DND-41 (cell line): ENCODE measurements around the gene PSMD4.

Experiments used
- ATAC-seq: fragments of 200-7000 bp; cut with Tn5 transposase; 3 replicates; pipeline ENCODE4 v1.9.1; 2021; ENCODE audit warnings: low read depth; ENCODE audit not compliant: insufficient read depth
- DNase-seq: peaks from one replicate; pipeline ENCODE4 v3.0.0-alpha.2; 2020
- H2AFZ ChIP-seq: 2 replicates; pipeline ENCODE4 v1.6.0; 2012; ENCODE audit warnings: low read depth, low read length
- H3K27ac ChIP-seq: 2 replicates; pipeline ENCODE4 v1.5.1; 2012; ENCODE audit warnings: low read length, inconsistent platforms
- H3K27me3 ChIP-seq: fragments of 200-600 bp; sonication (generic); 2 replicates; pipeline ENCODE4 v1.6.0; 2012; ENCODE audit warnings: low read length, mild to moderate bottlenecking, inconsistent platforms; ENCODE audit not compliant: insufficient read depth, poor library complexity
- H3K36me3 ChIP-seq: 2 replicates; pipeline ENCODE4 v1.5.1; 2012; ENCODE audit warnings: low read length, inconsistent platforms; ENCODE audit not compliant: insufficient read depth
- H3K4me1 ChIP-seq: 2 replicates; pipeline ENCODE4 v1.5.1; 2012; ENCODE audit warnings: mild to moderate bottlenecking, low read length; ENCODE audit not compliant: insufficient read depth
- H3K4me2 ChIP-seq: 2 replicates; pipeline ENCODE4 v1.6.0; 2012; ENCODE audit warnings: mild to moderate bottlenecking, moderate library complexity, low read length, inconsistent platforms; ENCODE audit not compliant: insufficient read depth
- H3K4me3 ChIP-seq, 2 experiments: fragments of 200-600 bp in 1 of 2; shearing (Covaris generic) in 1 of 2; 2 replicates each; pipeline ENCODE4 v1.5.1; 2012 to 2016; ENCODE audit warnings: inconsistent platforms in 2 of 2, low read length in 2 of 2, mild to moderate bottlenecking in 2 of 2, low read depth in 1 of 2, moderate library complexity in 1 of 2
- H3K79me2 ChIP-seq: 2 replicates; pipeline ENCODE4 v1.6.0; 2012; ENCODE audit warnings: low read length, inconsistent platforms; ENCODE audit not compliant: insufficient read depth
- H3K9ac ChIP-seq: 2 replicates; pipeline ENCODE4 v1.6.0; 2012; ENCODE audit warnings: low read depth, mild to moderate bottlenecking, inconsistent platforms, low read length, moderate library complexity
- H3K9me3 ChIP-seq: 2 replicates; pipeline ENCODE4 v1.5.1; 2012; ENCODE audit warnings: low read length, moderate library complexity, mild to moderate bottlenecking, inconsistent platforms; ENCODE audit not compliant: insufficient read depth, severe bottlenecking
- H4K20me1 ChIP-seq: 2 replicates; pipeline ENCODE4 v1.6.0; 2012; ENCODE audit warnings: low read length; ENCODE audit not compliant: insufficient read depth
- CTCF ChIP-seq: IDR thresholded peaks from 2 replicates; pipeline ENCODE4 v1.5.1; 2012; ENCODE audit warnings: borderline replicate concordance, low read length, moderate library complexity, mild to moderate bottlenecking; ENCODE audit not compliant: poor library complexity, severe bottlenecking; ENCODE audit errors: extremely low read depth
- EZH2 ChIP-seq: IDR thresholded peaks from 3 replicates; pipeline ENCODE4 v1.6.1; 2012; ENCODE audit warnings: borderline replicate concordance, low read depth, mild to moderate bottlenecking, moderate library complexity, low read length, inconsistent platforms; ENCODE audit not compliant: severe bottlenecking

Gene PSMD4

GRCh38 chr1:151311011-151311410, 56.5 kb downstream of the PSMD4 start:
- Histone ChIP-seq H3K36me3 (peaks cover 96% of the 10 kb centered on the region), H3K9ac (no peak overlapping the region), H3K4me3 (no peak overlapping the region), H4K20me1 (peaks cover 12% of the 10 kb centered on the region), H3K9me3 (no peaks in the 10 kb centered on the region), H3K4me1 (no peaks in the 10 kb centered on the region), H2AFZ (no peak overlapping the region), H3K79me2 (peaks cover 11% of the 10 kb centered on the region; the same call in 1 of the 2 replicates), H3K27ac (no peak overlapping the region), H3K27me3 (no peaks in the 10 kb centered on the region), H3K4me2 (no peak overlapping the region)
- ATAC-seq (no peak), DNase-seq (no peak)
- no peak for TF ChIP-seq EZH2
- no peak for TF ChIP-seq CTCF

- Histone ChIP-seq H3K4me1 (no peaks in the 10 kb centered on the region), H3K27ac (no peak overlapping the region), H4K20me1 (peaks cover 12% of the 10 kb centered on the region), H3K9ac (no peak overlapping the region), H3K9me3 (no peaks in the 10 kb centered on the region), H3K79me2 (peaks cover 11% of the 10 kb centered on the region; the same call in 1 of the 2 replicates), H3K27me3 (no peaks in the 10 kb centered on the region), H3K4me2 (no peak overlapping the region), H2AFZ (no peak overlapping the region), H3K36me3 (peaks cover 95% of the 10 kb centered on the region), H3K4me3 (no peak overlapping the region)
- no peak for TF ChIP-seq EZH2
- TF ChIP-seq CTCF: no peak
- 0 out of 3 replicates have a peak, but pooled peaks have one; percentile 22 for ATAC-seq
- DNase-seq: no peak
Observed at GRCh38 chr1:151311589-151312331, 57.2 kb downstream of the PSMD4 start.

GRCh38 chr1:151312411-151312810, 57.9 kb downstream of the PSMD4 start:
- TF ChIP-seq EZH2 (no peak), CTCF (no peak)
- DNase-seq (no peak), ATAC-seq (no peak)
- Histone ChIP-seq H3K4me2 (no peak overlapping the region), H2AFZ (no peak overlapping the region), H3K4me3 (no peak overlapping the region), H4K20me1 (peaks cover 12% of the 10 kb centered on the region), H3K27me3 (no peaks in the 10 kb centered on the region), H3K9ac (no peak overlapping the region), H3K27ac (no peak overlapping the region), H3K79me2 (peaks cover 11% of the 10 kb centered on the region; the same call in 1 of the 2 replicates), H3K4me1 (no peaks in the 10 kb centered on the region), H3K9me3 (no peaks in the 10 kb centered on the region), H3K36me3 (peaks cover 92% of the 10 kb centered on the region)
